Motor neuron (in vitro differentiated cells): Measurements from ENCODE around the gene DNAI2. TPM values are rescaled to one million over a fixed set of nuclear protein-coding genes. Genes with fewer than 3 reads are reported as not detected.
"Not testable (repeated sequence)": the region's sequence is repeated elsewhere in the genome, so short reads cannot be mapped to it uniquely, and the experiment has no call there.

Experiments used
- ATAC-seq, 8 experiments: fragments of 200-7000 bp; cut with Tn5 transposase; replicated peaks in 6 of 8; 2 replicates each; pipeline ENCODE4 v1.8.0; 2021; ENCODE audit warnings: mild to moderate bottlenecking in 8 of 8, moderate library complexity in 8 of 8
- H3K27ac ChIP-seq, 2 donors: fragments of 250-450 bp; sonication (Bioruptor Pico); 2 replicates each; pipeline ENCODE4 v1.9.0; 2021; ENCODE audit warnings: antibody characterized with exemption in 2 of 2, mild to moderate bottlenecking in 2 of 2, moderate library complexity in 1 of 2
- H3K4me1 ChIP-seq, 2 donors: fragments of 250-450 bp; sonication (Bioruptor Pico); replicated peaks in 1 of 2; 2 replicates each; pipeline ENCODE4 v1.6.1; 2021; ENCODE audit warnings: antibody characterized with exemption in 2 of 2, mild to moderate bottlenecking in 2 of 2, moderate library complexity in 1 of 2
- H3K4me3 ChIP-seq, 5 donors: fragments of 250-450 bp; sonication (Bioruptor Pico); 2 replicates each; pipeline ENCODE4 v1.9.0; 2021; ENCODE audit warnings: antibody characterized with exemption in 5 of 5, mild to moderate bottlenecking in 5 of 5, moderate library complexity in 4 of 5
- WGBS, 10 experiments: fragments of 450-650 bp; shearing (Covaris generic); methylation state at CpG; one replicate each; pipeline ENCODE4 v1.0.0; 2022; 5-methylcytosine and 5-hydroxymethylcytosine counted together
- in situ Hi-C, 9 experiments: fragments of 400-800 bp; cut with MboI; loops; one replicate each; pipeline ENCODE4 v1.15.0; 2021; ENCODE audit warnings: low sequenced_read_pairs in 9 of 9, low pct_unique_long_range_greater_than_20kb in 2 of 9; ENCODE audit not compliant: unreplicated experiment in 9 of 9
- total RNA-seq, 8 experiments: library from RNA; unstranded; fragments of 300-600 nt; gene quantifications; 2 replicates each; pipeline versions ENCODE4 v1.2.3 to v1.2.4, GENCODE V29; 2022

DNAI2 gene
- total RNA-seq, 8 experiments from 2014 or later = 0.23 to 1.9 (median 0.36) TPM; not detected in 4

DNA sequence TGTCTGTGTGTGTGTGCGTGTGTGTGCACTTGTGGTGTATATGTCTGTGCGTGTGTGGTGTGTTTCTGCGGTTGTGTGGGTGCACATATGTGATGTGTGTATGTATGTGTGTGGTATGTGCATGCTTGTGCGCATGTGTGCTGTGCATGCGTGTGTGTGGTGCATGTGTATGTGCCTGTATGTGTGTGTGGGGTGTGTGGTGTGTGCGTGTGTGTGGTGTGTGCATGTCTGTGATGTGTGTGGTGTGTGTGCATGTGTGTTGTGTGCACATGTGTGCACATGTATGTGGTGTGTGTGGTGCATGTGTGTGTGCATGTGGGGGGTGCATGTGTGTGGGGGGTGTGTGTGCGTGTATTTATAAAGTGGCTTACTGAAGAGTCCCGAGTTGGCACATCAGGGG is 23.0 kb upstream of the DNAI2 start:
- no peak overlapping the region for H3K27ac ChIP-seq
- ATAC-seq = no peak
- H3K4me3 ChIP-seq = no peak overlapping the region
- 24 to 100% (median 83%) methylated on average over 2 to 5 of the region's 8 CpGs; no CpG with 5 or more reads in 3 of the 10 experiments for WGBS, 10 experiments
- in situ Hi-C loops = no loop called here
- H3K4me1 ChIP-seq = peaks cover 11 to 18% of the 10 kb centered on the region in 2 donors

DNA sequence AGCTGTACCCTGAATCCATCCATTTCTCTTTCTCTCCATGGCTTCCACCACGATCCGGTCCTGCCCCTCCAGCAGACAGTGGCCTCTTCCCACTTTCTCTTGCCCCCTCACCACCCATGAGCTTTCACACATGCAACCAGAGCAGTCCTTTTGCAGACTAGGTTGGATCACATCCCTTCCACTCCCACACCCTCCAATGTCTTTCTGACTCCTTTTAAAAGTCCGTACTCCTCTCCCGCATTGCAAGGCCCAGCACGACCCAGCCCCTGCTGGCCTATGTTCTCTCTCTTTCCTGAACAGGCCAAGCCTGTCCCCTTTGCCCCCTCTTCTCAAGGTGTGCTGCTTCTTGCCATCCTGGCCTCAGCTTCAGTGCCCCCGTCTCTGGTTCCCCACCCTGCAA is 22.5 kb upstream of the DNAI2 start:
- Histone ChIP-seq H3K4me3 (no peak overlapping the region), H3K4me1 (peaks cover 11 to 12% of the 10 kb centered on the region in 2 donors), H3K27ac (no peak overlapping the region)
- no peak for ATAC-seq
- in situ Hi-C loops = no loop called here
- 67 to 100% (median 87%) methylated on average over 1 to 4 of the region's 6 CpGs; no CpG with 5 or more reads in 6 of the 10 experiments for WGBS, 10 experiments

DNA sequence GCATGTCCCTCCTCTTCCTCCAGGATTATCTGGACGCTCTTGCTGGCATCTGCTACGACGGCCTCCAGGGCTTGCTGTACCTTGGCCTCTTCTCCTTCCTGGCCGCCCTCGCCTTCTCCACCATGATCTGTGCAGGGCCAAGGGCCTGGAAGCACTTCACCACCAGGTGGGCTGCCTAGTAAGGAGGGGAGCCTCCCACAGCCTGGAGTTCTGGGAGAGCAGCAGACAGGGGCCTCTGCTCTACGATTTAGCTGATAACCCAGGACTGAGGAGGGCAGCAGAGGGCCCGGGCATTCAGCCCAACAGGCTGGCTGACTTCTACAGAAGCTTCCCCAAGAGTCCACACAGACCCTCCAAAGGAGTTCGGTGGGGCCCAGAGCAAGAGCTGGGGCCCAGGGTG is 21.8 kb upstream of the DNAI2 start:
- no peak overlapping the region for H3K27ac ChIP-seq
- 37 to 100% (median 83%) methylated on average over 1 to 5 of the region's 8 CpGs; no CpG with 5 or more reads in 2 of the 10 experiments for WGBS, 10 experiments
- H3K4me3 ChIP-seq = no peak overlapping the region
- no peak for ATAC-seq
- peaks cover 11 to 15% of the 10 kb centered on the region in 2 donors for H3K4me1 ChIP-seq
- in situ Hi-C loops = no loop called here

- in situ Hi-C loops = no loop called here
- H3K27ac ChIP-seq = no peak overlapping the region
- WGBS, 10 experiments = 75 to 80% methylated on average over 1 to 2 of the region's 13 CpGs; no CpG with 5 or more reads in 8 of the 10 experiments
- ATAC-seq = peak in 1 of 8 experiments; percentile 24
- H3K4me3 ChIP-seq = no peak overlapping the region
- peaks cover 11 to 15% of the 10 kb centered on the region in 2 donors for H3K4me1 ChIP-seq
Observed at GRCh38 chr17:74253036-74253435, 21.0 kb upstream of the DNAI2 start.

DNA sequence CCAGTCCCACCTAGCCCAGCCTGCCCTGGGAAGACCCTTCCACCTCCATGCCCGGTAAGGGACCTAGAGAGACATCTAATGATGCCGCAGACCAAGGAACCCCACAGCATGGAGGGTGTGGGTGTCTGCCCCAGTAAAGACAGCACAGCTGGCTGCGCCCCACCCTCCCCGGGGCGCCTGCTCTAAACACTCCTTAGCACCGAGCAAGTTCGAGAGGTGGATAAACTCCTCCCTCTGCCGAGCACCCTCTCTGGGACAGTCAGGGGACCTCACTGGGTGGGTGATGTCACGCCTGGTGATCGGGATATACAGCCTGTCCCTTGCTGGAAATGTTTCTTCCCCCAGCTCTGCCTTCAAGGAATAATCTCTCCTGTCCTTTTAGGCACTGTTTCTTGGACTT is 16.7 kb upstream of the DNAI2 start:
- WGBS, 10 experiments = 13 to 100% (median 85%) methylated on average over 1 to 7 of the region's 10 CpGs; no CpG with 5 or more reads in 5 of the 10 experiments
- in situ Hi-C loops = no loop called here
- Histone ChIP-seq H3K4me3 (no peak overlapping the region), H3K4me1 (peaks cover 3 to 5% of the 10 kb centered on the region in 2 donors), H3K27ac (no peak overlapping the region)
- peak in 2 of 8 experiments; percentile 25 to 31 for ATAC-seq

GRCh38 chr17:74259667-74260524 is 14.1 kb upstream of the DNAI2 start:
- ATAC-seq = peak in 6 of 8 experiments; percentile 24 to 55 (median 32)

DNA sequence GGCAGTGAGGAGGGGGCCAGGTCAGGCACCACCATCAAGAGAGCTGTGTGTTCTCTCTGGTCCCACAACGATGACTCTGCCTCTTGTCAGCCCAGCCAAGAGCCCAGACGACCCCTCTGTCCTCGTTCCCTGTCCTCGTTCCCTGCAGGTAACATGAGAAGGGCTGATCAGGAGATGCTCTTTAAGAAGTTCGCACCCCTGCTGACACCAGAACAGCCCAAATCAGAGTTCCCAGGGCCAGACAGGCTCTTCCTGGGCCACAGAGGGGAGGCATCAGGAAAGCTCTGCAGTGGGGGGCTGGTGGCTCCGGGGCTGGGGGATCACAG is 13.5 kb upstream of the DNAI2 start:
- Histone ChIP-seq H3K4me3 (no peak overlapping the region), H3K27ac (no peak overlapping the region), H3K4me1 (peaks cover 0 to 5% of the 10 kb centered on the region in 2 donors)
- in situ Hi-C loops = no loop called here
- peak in 1 of 8 experiments; percentile 10 for ATAC-seq
- WGBS, 10 experiments = 0 to 20% methylated on average over 1 of the region's 6 CpGs; no CpG with 5 or more reads in 8 of the 10 experiments

More at GRCh38 chr17:74259667-74260524, 14.1 kb upstream of the DNAI2 start:
- WGBS, 10 experiments = 13 to 100% (median 74%) methylated on average over 1 to 9 of the region's 21 CpGs; no CpG with 5 or more reads in 1 of the 10 experiments
- Histone ChIP-seq H3K4me3 (no peak overlapping the region), H3K27ac (no peak overlapping the region), H3K4me1 (peaks cover 0 to 5% of the 10 kb centered on the region in 2 donors)
- in situ Hi-C loops = no loop called here

- no peak for ATAC-seq
- WGBS, 10 experiments = 89 to 95% methylated on average over 4 to 7 of the region's 7 CpGs; no CpG with 5 or more reads in 8 of the 10 experiments
- Histone ChIP-seq H3K4me1 (no peaks in the 10 kb centered on the region), H3K4me3 (no peak overlapping the region), H3K27ac (no peak overlapping the region)
- in situ Hi-C loops = no loop called here
Observed at GRCh38 chr17:74262601-74263000, 11.4 kb upstream of the DNAI2 start.

GRCh38 chr17:74267054-74267453 is 7.0 kb upstream of the DNAI2 start:
- WGBS, 10 experiments = 0 to 94% (median 62%) methylated on average over 1 to 4 of the region's 4 CpGs; no CpG with 5 or more reads in 2 of the 10 experiments
- H3K27ac ChIP-seq, ATAC-seq, H3K4me3 ChIP-seq, in situ Hi-C loops: not testable (repeated sequence)
- H3K4me1 ChIP-seq = peaks cover 9 to 10% of the 10 kb centered on the region in 2 donors

DNA sequence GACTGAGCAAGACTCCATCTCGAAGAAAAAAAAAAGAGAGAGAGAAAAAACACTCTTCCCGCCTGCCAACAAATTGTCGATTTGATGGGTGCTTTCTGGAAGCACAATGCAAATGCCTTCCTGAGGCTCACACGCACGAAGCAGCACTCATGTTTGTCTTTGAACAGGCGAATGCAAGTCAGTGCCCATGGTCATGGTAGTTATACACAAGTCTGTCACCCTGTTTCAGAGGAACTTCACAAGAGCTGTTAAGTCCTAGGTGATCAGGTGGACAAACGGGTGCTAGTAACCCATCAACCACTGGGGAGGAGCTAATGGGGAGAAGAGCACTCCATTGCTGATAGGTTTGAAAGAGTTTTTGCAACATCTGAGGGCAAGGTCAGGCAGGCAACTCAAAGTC is 6.5 kb upstream of the DNAI2 start:
- in situ Hi-C loops = no loop called here
- 50 to 90% (median 82%) methylated on average over 1 to 7 of the region's 7 CpGs for WGBS, 10 experiments
- Histone ChIP-seq H3K4me3 (no peak overlapping the region), H3K27ac (no peak overlapping the region), H3K4me1 (peaks cover 15 to 16% of the 10 kb centered on the region in 2 donors)
- no peak for ATAC-seq

DNA sequence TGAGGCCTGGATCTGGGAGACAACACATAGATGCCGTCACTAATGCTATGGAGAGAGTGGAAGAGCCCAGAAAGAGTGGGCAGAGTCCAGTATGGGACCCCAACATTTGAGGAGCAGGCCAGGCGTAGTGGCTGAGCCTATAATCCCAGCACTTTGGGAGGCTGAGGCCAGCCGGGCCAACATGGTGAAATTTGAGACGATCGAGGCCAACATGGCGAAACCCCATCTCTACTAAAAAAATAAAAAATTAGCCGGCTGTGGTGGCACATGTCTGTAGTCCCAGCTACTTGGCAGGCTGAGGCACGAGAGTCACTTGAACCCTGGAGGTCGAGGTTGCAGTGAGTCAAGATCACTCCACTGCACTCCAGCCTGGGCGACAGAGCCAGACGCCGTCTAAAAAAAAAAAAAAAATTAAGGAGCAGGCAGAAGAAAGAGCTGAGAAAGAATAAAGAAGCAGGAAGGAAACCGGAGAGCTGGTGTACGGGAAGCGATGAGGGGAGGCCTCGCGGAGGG is 6.0 kb upstream of the DNAI2 start:
- 33 to 94% (median 86%) methylated on average over 1 to 14 of the region's 17 CpGs for WGBS, 10 experiments
- ATAC-seq = no peak
- in situ Hi-C loops = no loop called here
- Histone ChIP-seq H3K4me3 (no peak overlapping the region), H3K27ac (no peak overlapping the region), H3K4me1 (peaks cover 18 to 20% of the 10 kb centered on the region in 2 donors)

GRCh38 chr17:74268558-74268957 is 5.5 kb upstream of the DNAI2 start:
- 40 to 100% (median 93%) methylated on average over 1 to 2 of the region's 8 CpGs; no CpG with 5 or more reads in 4 of the 10 experiments for WGBS, 10 experiments
- Histone ChIP-seq H3K4me1 (peaks cover 18 to 25% of the 10 kb centered on the region in 2 donors), H3K4me3 (no peak overlapping the region), H3K27ac (no peak overlapping the region)
- peak in 1 of 8 experiments; percentile 76 for ATAC-seq
- in situ Hi-C loops = no loop called here

DNA sequence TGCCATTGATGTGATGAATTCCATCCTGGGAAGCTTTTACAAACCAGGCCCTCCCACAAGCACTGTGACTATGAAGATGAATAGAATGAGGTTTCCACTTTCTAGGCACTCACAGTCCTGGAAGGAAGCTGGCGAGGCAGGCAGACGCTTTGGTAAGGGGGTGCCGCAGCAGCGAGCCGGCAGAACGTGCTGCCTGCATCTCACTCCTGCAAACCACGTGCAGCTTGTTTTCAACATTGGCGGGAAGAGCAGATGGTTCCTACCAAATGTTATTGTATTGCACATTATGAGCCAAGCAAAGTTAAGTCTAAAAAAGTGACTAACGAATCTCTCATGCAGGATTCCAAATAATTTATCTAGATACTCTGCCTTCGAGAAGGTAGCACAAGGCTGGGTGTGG is 3.7 kb upstream of the DNAI2 start:
- in situ Hi-C loops = no loop called here
- Histone ChIP-seq H3K4me3 (no peak overlapping the region), H3K27ac (no peak overlapping the region), H3K4me1 (peaks cover 30 to 37% of the 10 kb centered on the region in 2 donors)
- no peak for ATAC-seq
- 0 to 80% (median 62%) methylated on average over 2 to 9 of the region's 10 CpGs; no CpG with 5 or more reads in 1 of the 10 experiments for WGBS, 10 experiments
